ENCODE results near the gene PISD.

The PISD gene

DNA sequence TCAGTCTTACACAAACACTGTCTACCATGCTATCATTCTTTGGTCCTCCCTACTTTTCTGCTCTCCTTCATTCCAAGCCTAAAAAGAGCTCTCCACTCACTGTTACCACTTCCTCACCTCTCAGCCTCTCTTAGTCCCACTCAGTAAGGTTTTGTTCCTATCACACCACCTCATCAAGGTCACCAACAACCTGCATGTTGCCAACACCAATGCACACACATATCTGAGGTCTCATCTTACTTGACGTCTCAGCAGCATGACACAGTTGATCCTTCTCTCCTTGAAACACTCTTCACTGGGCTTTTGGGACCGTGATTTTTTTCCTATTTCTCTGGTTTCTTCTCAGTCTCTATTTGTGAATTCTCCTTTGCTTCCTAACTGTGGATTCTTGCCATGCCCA lies 8.1 kb downstream of the PISD start:
- DNase-seq (ENCODE audit: low read depth), result no peak
- no peak overlapping the region for H3K4me3 ChIP-seq (ENCODE audit: low read depth, low read length)

DNA sequence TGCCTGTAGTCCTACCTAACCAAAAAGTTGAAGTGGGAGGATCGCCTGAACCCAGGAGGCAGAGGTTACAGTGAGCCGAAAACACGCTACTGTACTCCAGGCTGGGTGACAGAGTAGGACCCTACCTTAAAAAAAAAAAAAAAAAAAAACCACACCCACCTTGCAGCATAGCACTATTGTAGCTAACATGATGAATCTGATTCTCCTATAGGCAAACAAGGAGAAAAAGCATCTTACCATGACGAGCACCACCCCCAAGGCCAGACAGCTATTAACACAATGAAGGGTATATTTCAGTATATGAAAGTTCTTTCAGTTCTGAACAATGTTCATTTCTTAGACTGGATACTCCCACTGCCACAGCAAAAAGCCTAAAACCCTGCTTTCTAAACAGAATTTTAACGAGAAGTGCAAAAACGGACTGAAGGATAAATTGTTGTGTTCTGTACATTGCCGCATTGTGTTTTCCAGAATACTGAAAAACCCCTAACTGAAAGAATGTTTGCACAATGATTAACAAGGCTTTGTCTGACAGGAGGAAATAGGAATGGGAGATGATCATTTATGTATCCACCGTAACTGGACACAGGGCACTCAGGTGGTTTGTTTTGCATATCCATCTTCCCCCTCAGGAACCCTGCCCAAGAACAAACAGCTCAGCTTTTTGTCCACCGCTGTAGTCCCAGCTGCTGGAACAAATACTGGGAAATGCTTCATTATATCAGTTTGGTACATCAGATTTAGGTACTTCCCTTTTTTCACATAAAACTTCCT lies 8.9 kb downstream of the PISD start:
- no peak for DNase-seq (ENCODE audit: low read depth)
- no peak overlapping the region for H3K4me3 ChIP-seq (ENCODE audit: low read depth, low read length)

DNA sequence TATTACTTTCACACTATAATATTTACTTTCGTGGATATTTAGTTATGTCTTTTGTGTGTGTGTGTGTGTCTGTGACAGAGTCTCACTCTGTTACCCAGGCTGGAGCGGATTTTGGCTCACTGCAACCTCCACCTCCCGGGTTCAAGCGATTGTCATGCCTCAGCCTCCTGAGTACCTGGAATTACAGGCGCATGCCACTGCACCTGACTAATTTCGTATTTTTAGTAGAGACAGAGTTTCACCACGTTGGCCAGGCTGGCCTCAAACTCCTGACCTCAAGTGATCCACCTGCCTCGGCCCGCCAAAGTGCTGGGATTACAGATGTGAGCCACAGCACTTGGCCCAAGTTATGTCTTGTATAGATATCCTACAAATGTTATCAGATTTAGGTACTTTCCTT lies 9.9 kb downstream of the PISD start:
- H3K4me3 ChIP-seq (ENCODE audit: low read depth, low read length), result no peak overlapping the region
- no peak for DNase-seq (ENCODE audit: low read depth)

DNA sequence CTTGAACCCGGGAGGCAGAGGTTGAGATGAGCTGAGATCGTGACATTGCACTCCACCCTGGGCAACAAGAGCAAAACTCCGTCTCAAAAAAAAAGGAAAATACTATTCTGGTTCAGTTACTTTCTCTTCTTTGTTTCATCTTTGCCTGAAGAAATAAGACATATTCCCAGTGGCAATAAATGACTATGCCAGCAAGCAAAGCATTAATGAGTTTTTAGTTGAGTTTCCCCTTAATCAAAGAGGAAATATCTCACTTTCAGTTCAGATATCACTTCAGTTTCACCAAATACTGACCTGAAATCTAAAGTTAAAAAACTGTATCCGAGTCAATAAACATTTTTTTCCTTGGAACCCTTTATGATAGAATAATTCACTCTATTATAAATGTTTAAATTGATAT lies 10.4 kb downstream of the PISD start:
- DNase-seq (ENCODE audit: low read depth), result no peak
- H3K4me3 ChIP-seq (ENCODE audit: low read depth, low read length), result no peak overlapping the region

DNA sequence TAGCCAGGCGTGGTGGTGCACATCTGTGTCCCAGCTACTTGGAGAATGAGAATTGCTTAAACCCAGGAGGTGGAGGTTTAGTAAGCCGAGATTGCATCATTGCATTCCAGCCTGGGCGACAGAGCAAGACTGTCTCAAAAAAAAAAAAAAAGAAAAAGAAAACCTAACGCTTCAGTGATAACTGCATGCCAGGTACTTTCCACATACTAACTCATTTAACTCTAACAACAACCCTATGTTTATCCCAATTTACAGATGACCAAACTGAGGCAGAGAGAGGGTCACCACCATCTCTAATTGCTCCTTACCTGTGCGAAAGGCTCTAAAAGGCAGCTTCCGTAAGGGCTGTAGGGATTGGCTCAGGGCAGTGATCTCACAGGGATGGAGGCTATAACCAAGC lies 11.6 kb downstream of the PISD start:
- peak; percentile 41 for DNase-seq (ENCODE audit: low read depth)
- no peak overlapping the region for H3K4me3 ChIP-seq (ENCODE audit: low read depth, low read length)

DNA sequence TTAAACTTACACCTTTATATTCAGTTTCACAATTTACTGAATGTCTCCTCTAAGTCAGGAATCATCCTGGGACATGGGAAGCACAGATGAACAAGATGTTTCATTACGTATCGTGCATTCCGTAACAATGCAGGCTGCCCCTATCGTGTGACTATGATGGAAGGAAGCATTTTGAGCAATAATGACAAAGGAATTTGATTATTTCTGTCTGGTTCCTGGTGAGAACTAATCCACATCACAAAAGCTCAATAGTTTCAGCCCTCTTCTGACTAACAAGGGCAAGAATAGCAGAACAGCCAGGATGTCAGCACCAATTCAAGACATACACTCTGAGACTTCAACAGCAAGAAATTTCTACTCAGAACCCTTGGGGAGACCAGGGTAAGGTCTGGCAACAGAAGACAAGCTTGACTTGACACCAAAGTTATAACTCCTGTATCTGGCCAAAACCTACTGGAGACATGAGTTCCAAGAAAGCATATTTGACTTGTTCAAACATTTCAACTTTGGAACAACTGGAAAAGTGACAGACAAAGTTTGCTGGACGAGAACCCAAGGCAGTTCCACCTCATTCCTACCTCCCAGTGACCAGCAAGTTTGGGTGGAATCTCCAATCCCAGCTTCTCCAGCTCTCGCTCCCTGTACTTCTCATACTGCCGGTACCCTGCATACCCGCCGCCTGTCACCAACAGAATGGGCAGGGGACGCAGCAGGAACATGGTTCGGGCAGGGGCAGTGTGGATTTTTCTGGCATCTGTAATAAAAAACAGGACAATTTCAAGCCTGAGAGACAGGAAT lies 14.3 kb downstream of the PISD start:
- DNase-seq (ENCODE audit: low read depth), result peak; percentile 83
- no peak overlapping the region for H3K4me3 ChIP-seq (ENCODE audit: low read depth, low read length)

DNA sequence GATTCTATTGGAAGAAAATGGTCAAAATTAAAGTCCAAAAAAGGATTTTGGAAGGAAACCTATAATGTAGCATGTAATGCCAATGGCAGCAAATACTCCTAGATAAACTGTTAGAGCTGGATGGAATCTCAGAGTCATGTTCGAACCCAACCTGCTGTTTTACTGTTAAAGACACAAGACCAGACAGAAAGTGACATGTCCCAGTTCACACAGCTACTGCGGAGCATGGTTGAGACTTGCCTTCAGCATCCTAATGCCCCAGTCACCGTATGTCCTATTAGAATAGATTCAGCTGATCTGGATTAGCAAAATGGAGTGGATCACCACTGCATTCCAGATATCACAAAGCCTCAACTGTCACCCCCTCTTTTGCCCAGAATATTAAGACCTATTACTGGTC lies 14.9 kb downstream of the PISD start:
- DNase-seq (ENCODE audit: low read depth), result no peak
- no peak overlapping the region for H3K4me3 ChIP-seq (ENCODE audit: low read depth, low read length)

DNA sequence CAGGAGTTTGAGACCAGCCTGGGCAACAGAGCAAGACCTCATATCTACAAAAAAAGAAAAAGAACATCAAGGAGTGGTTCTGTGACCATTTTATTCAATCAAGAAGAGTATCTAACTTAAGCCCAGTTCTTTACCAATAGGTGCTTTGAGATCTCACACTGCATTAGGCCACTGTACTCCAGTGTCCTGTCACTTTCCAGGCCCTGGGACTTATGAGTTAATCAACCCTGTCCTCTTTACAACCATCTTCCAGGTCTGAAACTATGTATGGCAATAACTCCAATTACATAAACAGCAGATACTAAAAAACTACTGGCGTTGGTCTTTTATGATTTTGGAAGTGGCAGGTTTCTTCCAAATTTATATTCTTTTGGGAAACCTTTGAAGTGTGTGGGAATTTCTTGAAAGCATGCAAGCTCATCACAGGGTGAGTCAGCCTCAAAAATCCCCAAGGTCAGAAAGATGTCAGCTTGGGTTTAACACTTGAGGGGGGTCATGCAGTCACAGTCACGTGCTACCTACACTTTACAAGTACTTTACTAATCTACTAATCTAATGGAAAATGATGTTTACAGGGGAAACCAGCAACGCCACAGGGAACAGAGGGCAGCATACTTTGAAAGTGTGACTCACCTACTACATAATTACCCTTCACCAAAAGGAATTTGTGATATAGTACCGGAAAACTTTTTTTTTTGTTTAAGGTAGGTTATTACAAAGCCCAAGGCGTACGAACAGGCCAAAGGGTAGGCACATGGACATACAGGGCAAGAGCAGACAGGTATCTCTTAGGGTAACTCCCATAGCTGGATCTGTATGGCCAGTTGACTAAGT lies 15.6 kb downstream of the PISD start:
- DNase-seq (ENCODE audit: low read depth), result peak; percentile 93
- H3K4me3 ChIP-seq (ENCODE audit: low read depth, low read length), result no peak overlapping the region

DNA sequence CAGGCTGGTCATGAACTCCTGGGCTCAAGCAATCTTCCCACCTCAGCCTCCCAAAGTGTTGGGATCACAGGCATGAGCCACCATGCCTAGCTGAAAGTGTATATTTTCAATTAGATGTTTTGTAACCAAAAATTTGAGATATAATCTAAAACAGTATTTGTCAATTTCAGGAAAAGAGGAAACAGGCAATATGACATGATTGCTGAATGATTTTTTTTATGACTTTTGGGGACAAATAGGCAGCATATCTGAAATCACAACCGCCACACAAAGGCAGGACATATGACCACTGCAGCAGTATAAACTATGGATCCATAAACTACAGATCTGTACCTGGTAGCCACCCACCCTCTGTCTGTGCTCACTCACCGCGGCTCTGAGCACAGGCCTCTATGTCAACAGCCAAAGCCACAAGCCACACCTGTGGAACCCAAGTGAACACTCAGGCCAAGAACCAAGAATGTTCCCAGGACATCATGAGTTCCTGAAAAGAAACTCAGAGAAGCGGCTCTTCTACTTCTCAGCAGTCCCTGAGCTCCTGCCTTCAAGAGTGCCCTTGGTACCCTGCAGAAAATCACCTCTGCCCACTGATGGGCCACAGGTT lies 22.5 kb downstream of the PISD start:
- no peak overlapping the region for H3K4me3 ChIP-seq (ENCODE audit: low read depth, low read length)
- no peak for DNase-seq (ENCODE audit: low read depth)

DNA sequence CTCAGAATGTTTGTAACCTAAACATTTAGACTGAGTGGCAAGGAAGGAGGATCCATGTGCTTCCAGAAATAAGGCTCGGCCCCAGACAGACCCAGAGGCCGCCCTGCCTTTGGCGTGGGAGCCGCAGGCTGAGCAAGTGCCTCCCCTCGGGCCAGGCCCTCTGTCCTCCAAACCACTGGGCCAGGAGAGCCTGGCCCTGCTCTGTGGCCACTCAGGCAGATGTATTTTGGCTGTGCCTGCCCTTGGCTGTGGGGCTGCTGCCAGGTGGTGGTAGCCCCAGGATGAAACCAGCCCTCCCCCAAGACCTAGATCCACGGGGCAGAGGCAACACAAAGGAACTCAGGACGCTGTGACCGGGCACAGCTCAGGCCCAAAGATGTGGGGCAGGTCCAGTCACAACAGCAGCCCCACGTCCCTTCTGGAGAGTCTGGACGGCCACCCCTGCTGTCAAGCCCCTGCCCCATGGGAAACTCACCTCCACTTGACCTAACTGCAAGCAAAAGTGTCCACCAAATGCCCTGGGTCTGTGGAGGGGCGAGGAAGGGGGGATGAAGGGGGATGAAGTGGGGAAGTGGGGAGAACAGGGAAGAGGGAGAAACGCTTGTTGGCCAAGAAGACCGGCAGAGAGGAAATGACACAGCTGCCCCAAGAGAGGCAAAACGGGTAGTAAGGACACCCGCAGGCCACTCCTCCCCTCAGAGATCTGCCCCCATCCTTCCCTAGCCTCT lies 24.0 kb downstream of the PISD start:
- no peak for DNase-seq (ENCODE audit: low read depth)
- H3K4me3 ChIP-seq (ENCODE audit: low read depth, low read length), result no peak overlapping the region

DNA sequence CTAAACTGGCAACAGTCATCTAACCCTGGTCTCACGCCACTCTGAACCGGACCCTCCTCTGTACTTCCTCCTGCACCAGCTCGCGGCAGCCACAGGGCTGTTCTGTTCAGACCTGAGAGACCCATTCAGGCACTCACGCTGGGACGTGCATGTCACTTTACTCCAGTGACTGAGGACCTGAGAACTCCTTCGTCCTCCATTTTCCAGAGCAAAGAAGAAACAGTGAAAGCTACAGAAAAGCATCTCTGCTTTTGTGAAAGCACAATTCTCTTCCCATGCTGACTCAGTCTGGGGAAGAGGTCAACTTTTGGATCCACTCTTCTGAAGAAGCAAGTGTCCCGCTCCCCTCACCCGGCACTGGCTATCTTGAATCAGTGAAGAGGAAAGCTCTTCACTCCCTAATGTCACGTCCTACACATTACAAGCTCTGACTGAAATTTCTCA lies 24.5 kb downstream of the PISD start:
- H3K4me3 ChIP-seq (ENCODE audit: low read depth, low read length), result no peak overlapping the region
- no peak for DNase-seq (ENCODE audit: low read depth)

DNA sequence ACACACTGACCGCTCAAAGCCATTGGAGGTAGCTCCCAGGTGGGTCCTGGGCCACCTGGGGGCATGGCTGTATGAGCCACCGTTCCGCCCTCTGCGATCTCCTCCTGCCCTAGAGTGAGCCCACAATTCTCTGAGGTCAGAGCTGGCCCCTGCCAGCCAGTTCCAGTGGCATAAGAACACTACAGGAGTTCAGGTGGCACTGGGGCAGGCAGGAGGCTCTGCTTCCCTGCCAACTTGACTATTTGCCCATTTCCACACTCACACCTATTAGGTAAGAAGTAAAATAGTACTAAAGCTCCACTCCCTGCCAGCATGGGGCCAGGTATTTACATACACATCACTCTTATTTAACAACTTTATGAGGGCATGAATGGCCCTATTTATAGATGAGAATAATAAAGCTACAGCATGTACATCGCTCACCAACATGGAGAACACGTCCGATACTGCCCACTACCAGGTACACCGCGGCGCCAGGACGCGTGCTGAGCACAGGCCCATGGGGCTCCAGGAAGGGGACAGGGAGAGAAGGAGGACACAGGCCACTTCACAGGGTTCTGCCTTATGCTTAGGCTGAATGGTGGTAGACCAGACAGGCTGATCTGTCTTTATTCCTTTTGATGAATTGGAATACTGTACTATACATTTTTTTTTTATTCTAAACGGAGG lies 26.2 kb downstream of the PISD start:
- DNase-seq (ENCODE audit: low read depth), result no peak
- no peak overlapping the region for H3K4me3 ChIP-seq (ENCODE audit: low read depth, low read length)

DNA sequence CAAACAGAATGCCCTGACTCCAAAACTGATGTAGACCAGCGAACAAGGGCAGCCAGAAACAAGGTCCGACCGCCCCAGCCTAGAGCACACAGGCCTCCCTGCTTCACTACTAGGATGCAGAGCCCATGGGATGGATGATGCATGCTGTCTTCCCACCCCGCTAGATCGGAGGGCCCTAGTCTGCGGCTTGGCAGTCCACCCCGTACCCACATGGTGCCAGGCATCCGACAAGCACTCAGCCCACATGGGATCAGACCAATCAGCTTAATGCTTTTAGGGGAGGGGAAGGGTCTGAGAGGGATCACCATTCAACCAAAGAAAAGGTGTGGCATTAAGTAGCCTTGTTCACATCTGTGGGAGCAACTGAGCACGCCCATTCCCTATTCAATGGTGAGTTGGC lies 30.6 kb downstream of the PISD start:
- DNase-seq (ENCODE audit: low read depth), result no peak
- H3K4me3 ChIP-seq (ENCODE audit: low read depth, low read length), result peak overlapping the region; percentile 74

DNA sequence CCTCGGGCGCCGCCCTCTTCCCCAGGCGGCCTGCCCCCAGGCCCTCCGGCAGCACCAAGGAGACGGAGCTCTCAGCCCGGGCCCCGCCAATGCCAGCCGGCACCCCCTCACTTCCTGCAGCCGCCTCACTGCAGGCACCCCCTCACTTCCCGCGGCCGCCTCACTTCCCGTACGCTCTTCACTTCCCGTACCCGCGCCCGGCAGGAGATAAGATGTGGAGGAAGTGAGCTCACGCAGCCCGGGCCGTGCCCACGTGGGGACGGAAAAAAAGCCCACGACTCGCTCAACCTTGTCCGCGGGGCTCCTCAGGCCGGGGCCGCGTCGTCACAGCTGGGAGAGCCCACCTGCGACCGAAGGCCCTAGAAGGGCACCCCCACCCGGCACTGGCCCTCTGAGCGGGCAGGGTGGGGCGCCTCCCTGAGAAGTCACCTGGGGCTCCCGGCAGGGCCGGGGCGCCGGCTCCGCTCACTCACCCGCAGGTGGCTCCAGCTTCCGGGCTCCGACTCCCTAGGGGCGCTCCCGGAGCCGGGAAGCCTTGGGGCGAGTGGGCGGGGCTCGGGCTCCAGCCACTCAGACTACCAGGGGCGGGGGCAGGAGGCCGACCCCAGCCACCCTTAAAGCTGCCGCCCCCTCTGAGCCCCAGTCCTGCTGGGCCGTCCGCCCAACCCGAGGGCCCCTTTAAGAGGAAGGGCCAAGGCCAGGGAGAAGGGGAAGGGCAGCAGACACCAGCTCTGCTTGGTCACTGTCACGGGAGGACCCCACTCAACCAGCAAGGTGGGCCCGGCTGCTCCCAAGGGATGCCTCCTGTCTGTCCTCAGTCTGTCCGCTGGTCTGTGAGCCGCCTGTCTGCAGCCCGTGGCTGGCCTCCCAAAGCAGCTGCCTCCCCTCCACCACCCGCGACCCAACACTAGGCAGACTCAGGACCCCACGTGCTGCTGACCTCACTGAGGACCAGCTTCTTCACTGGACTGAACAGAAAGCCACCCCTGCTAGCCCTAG lies 31.4 kb downstream of the PISD start:
- peak; percentile 39 for DNase-seq (ENCODE audit: low read depth)
- H3K4me3 ChIP-seq (ENCODE audit: low read depth, low read length), result peak overlapping the region; percentile 74

DNA sequence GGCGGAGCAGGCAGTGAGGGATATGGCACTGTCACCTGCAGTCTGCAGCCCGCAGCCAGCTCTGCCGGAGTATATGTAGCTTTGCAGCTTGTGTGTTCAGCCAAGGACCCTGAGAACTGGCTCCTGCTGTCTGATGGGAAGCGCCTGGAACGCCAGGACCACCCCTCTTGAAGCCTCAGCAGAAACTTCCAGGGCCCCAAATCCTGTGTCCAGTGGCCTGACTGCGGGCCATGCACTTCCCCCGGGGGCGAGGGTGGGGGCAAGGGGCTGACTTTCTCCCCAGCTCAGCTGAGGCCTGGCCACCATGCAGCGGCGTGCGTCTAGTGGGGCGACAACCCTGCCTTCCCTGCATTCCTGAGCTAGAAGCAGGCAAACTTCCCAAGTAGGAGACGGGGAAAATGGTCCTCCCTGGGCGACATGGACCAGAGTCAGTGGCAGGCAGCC lies 32.3 kb downstream of the PISD start:
- H3K4me3 ChIP-seq (ENCODE audit: low read depth, low read length), result peak overlapping the region; percentile 74

DNA sequence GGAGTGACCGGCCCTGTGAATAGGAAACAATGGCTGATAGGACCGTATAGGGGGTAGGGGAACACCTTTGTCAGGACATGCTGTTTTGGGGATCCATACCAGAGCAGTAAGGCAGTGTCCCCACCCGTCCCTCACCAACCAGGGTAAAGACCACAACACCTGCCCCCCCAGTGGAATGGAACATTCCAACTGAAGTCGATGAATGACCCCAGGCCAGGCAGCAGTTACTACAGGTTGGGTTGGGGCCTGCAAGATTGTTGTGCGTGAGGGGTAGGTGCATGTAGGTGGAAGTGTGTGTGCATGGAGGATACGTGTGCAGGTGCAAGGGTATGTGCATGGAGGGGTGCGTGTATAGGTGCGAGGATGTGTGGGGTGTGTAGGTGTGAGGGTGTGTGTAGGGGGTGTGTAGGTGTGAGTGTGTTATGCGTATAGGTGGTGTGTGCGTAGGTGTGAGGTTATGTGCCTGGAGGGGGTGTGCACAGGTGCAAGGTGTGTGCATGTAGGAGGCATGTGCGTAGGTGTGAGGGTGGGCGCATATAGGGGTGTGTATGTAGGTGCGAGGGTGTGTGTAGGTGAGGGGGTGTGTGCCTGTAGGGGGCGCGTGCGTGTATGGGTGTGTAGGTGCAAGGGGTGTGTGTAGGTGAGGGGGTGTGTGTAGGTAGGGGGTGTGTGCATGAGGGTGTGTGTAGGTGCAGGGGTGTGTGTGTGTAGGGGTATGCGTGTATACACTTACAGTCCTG lies 32.9 kb downstream of the PISD start:
- H3K4me3 ChIP-seq (ENCODE audit: low read depth, low read length), result peak overlapping the region; percentile 74
- no peak for DNase-seq (ENCODE audit: low read depth)

More for the DNA sequence above, 32.3 kb downstream of the PISD start:
- DNase-seq (ENCODE audit: low read depth), result no peak

DNA sequence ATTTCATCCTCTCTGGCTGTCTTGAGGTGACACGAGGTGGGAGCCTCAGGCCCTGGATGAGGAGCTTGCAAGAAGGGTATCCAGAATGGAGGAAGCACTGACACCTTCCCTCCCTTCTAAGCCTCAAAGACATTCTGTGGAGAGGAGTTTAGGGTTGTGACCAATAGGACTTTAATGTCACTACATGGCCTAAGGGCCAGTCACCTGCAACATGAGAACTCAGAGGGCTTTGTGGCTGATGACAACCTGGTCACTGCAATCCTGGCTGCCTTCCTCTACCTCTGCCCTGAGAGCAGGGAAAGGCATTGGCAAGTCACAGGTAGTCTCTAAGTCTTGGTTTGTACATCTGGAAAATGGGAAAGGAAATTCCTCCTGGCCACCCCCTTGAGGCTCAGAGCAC lies 33.7 kb downstream of the PISD start:
- no peak overlapping the region for H3K4me3 ChIP-seq (ENCODE audit: low read depth, low read length)
- no peak for DNase-seq (ENCODE audit: low read depth)

Measured in skeletal muscle cell (primary cell).